Kidney (tissue), 14 donors: ENCODE data around the gene CCDC12. TPM values are rescaled to one million over a fixed set of nuclear protein-coding genes. Genes with fewer than 3 reads are reported as not detected.

Experiments used
- DNase-seq, 5 donors: peaks; one replicate each; pipeline ENCODE4 v3.0.0-alpha.2; 2013 to 2020
- FAIRE-seq: peaks from 2 replicates; lab custom pipeline; 2012; peaks lifted over from hg19 to GRCh38; lab: Jason Lieb, UNC
- H3K27ac ChIP-seq, 2 donors: one replicate each; pipeline ENCODE4 v1.7.0; 2013; ENCODE audit warnings: low read depth in 2 of 2, low read length in 2 of 2, inconsistent platforms in 1 of 2
- H3K27me3 ChIP-seq: one replicate; pipeline ENCODE4 v1.7.1; 2013; ENCODE audit warnings: low read length, inconsistent platforms; ENCODE audit not compliant: control insufficient read depth, insufficient read depth
- H3K36me3 ChIP-seq, 3 donors: one replicate each; pipeline versions ENCODE4 v1.7.0 to v1.7.1; 2013; ENCODE audit warnings: low read length in 3 of 3, control low read depth in 1 of 3, inconsistent platforms in 1 of 3; ENCODE audit not compliant: insufficient read depth in 3 of 3, control insufficient read depth in 2 of 3
- H3K4me1 ChIP-seq, 3 donors: one replicate each; pipeline versions ENCODE4 v1.7.0 to v1.7.1; 2013; ENCODE audit warnings: low read length in 3 of 3, inconsistent platforms in 1 of 3, low read depth in 1 of 3; ENCODE audit not compliant: control insufficient read depth in 2 of 3, insufficient read depth in 2 of 3
- H3K4me3 ChIP-seq, 3 donors: one replicate each; pipeline versions ENCODE4 v1.7.0 to v1.8.1; 2013; ENCODE audit warnings: low read length in 3 of 3, control low read depth in 1 of 3, inconsistent platforms in 1 of 3
- H3K9ac ChIP-seq, 3 donors: one replicate each; pipeline versions ENCODE4 v1.7.0 to v1.7.1; 2013; ENCODE audit warnings: low read length in 3 of 3, control low read depth in 1 of 3, inconsistent platforms in 1 of 3
- H3K9me3 ChIP-seq, 3 donors: one replicate each; pipeline versions ENCODE4 v1.7.0 to v1.7.1; 2013; ENCODE audit warnings: low read length in 3 of 3, control low read depth in 1 of 3, inconsistent platforms in 1 of 3; ENCODE audit not compliant: control insufficient read depth in 2 of 3, insufficient read depth in 1 of 3
- CTCF ChIP-seq: IDR thresholded peaks from 3 replicates; pipeline ENCODE4 v1.5.1; 2012; ENCODE audit warnings: mild to moderate bottlenecking, moderate library complexity, borderline replicate concordance; ENCODE audit not compliant: insufficient read depth; ENCODE audit errors: extremely low read depth
- intact Hi-C: fragments of 100-400 bp; cut with DNase I; formaldehyde crosslinking; loops from one replicate; pipeline ENCODE4 v1.11.1; 2022
- polyA plus RNA-seq: library from polyadenylated mRNA; stranded (reverse); fragments of 350-450 nt; fragmentation: Illumina TruSeq; extraction: RNeasy Lipid Tissue Mini Kit (QIAGEN cat#74804); gene quantifications from one replicate; pipeline ENCODE4 v1.2.3, GENCODE V29; 2014; ENCODE audit warnings: low read depth, low replicate concordance; ENCODE audit not compliant: insufficient read depth
- total RNA-seq: library from RNA; stranded (reverse); fragmentation: NEBNext Ultra II Directional; extraction: Animal tissue kit (Norgen Biotek cat#: 25700); gene quantifications from one replicate; pipeline ENCODE4 v1.2.1, GENCODE V29; 2021
- donor health status: control.
- donor health status: control.
- donor health status: control.
- donor health status: control.
- donor health status: control.
- donor health status: DM: yes; HTN: yes; CAD: no.
- donor health status: Normal renal cell carcinoma (clear cell type).

The CCDC12 gene
- total and polyA plus RNA-seq, 2 donors from 2014 or later, result 59.7 to 85.6 TPM

DNA sequence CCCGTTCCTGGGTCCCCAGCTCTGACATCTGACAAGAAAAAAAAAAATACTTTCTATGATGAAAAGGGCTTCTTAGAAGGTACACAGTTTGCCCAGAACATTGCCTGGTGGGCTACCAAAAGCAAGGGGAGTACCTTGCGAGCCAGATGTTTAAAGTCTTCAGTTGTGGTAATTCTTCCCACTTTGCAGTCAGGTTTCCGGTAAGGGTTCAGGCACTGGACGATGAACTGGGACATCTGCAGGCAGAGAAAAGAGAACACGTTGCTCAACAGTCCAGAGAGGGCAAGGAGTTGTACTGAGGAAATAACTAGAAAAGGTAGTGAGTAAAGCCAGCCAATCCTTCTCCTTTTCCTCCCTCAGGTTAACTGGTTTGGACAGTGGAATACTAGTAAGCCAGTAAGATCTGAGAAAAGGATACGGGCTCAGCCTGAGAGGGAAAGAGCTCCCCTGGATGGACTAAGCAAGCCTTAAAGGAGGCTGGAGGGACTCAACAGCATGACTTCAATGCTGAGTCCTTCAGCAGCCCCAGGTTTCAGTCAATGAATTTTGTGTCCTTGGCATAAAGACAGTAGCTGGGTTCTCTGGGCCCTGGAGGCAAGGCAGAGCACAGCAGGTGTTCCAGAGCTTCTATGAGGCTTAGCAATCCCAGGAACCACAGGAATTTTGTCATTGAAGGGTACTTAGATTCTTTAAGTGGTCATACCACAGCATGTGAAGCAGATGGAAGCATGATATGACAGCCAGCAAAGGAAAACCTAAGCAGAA is 41.1 kb upstream of the CCDC12 start:
- H3K4me3 ChIP-seq, result no peak overlapping the region
- DNase-seq (peak in 1 of 5 donors; percentile 4), FAIRE-seq (no peak)
- TF ChIP-seq CTCF, result no peak
- H3K4me1 ChIP-seq, result peaks cover 0 to 4% (median 0%) of the 10 kb centered on the region in 3 donors
- peak overlapping the region in 1 of 2 donors; percentile 18 for H3K27ac ChIP-seq
- H3K9ac ChIP-seq, result no peak overlapping the region
- intact Hi-C loops, result no loop called here
- no peaks in the 10 kb centered on the region for H3K27me3 ChIP-seq
- H3K36me3 ChIP-seq, result peaks cover 7 to 29% (median 21%) of the 10 kb centered on the region in 3 donors
- no peaks in the 10 kb centered on the region for H3K9me3 ChIP-seq

DNA sequence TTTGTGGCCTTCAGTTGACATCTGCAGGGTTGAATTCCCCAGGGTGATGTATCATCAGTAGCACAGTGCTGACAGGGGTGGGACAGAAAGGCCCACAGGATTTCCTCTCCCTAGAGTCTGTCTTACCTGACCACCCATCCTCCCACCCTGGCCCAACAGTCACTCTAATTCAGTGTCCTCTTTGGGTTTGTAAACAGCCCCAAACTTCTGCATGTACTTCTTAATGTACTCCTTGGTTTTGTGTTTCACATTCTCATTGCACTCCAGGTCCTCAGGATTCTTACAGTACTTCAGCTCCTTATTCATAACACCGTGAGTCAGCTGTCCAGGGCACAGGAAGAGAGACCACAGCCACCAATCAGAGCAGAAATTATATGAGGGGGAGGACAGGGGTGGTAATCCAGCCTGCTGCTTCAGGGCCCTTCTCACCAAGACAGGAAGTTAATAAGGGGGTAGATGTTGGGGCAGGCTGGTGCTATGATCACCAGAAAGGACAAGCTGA is 40.4 kb upstream of the CCDC12 start:
- no peak overlapping the region for H3K4me3 ChIP-seq
- H3K27ac ChIP-seq, result peak overlapping the region in 1 of 2 donors; percentile 11
- DNase-seq (no peak), FAIRE-seq (no peak)
- no peak overlapping the region for H3K9ac ChIP-seq
- no peak for TF ChIP-seq CTCF
- no peaks in the 10 kb centered on the region for H3K9me3 ChIP-seq
- H3K4me1 ChIP-seq, result peaks cover 0 to 4% (median 0%) of the 10 kb centered on the region in 3 donors
- intact Hi-C loops, result no loop called here
- peaks cover 7 to 29% (median 21%) of the 10 kb centered on the region in 3 donors for H3K36me3 ChIP-seq
- no peaks in the 10 kb centered on the region for H3K27me3 ChIP-seq

GRCh38 chr3:47016086-47016933 is 39.8 kb upstream of the CCDC12 start:
- FAIRE-seq, result no peak
- no peak overlapping the region for H3K9ac ChIP-seq
- peak overlapping the region in 1 of 2 donors; percentile 11 for H3K27ac ChIP-seq

More at GRCh38 chr3:47016086-47016933, 39.8 kb upstream of the CCDC12 start:
- intact Hi-C loops, result no loop called here
- peak in 1 of 5 donors; percentile 26 for DNase-seq
- no peaks in the 10 kb centered on the region for H3K27me3 ChIP-seq
- no peaks in the 10 kb centered on the region for H3K9me3 ChIP-seq
- H3K4me1 ChIP-seq, result peaks cover 0 to 4% (median 0%) of the 10 kb centered on the region in 3 donors
- no peak for TF ChIP-seq CTCF
- H3K4me3 ChIP-seq, result no peak overlapping the region
- peaks cover 7 to 29% (median 21%) of the 10 kb centered on the region in 3 donors for H3K36me3 ChIP-seq
